ENCODE measurements around the gene OAF.
"Not testable (repeated sequence)": the region's sequence is repeated elsewhere in the genome, so short reads cannot be mapped to it uniquely, and the experiment has no call there.

Gene OAF

GRCh38 chr11:120273956-120274355 lies 63.1 kb downstream of the OAF start:
- not testable (repeated sequence) for DNase-seq

GRCh38 chr11:120279502-120279901 lies 68.7 kb downstream of the OAF start:
- no peak for DNase-seq

Measured in retina (tissue), 1 donor.